Measurements from ENCODE around the gene VRK2.

VRK2 gene

DNA sequence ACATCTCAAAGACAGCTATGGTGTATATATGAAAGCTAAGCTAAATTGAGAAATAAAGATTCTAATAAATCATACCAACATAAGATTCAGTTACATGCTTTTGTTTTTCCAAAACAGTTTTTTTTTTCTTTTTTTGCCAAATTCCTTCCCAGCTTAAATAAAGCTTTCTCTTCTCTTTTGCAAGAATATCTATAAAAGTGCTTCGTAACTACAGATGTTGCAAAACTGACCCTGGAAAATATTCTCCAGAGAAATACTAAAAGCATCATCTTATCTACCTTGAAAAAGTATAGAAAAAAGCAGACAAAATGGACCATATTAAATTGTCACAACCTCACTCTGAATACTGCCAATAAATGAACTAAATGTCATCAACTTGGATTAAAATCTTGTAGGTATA lies 155.8 kb downstream of the VRK2 start:
- H3K27ac Mint-ChIP-seq = no peak overlapping the region
- H3K27me3 Mint-ChIP-seq = no peaks in the 10 kb centered on the region
- H3K4me1 Mint-ChIP-seq = no peaks in the 10 kb centered on the region
- H3K4me3 Mint-ChIP-seq = no peak overlapping the region
- H3K9me3 Mint-ChIP-seq = no peaks in the 10 kb centered on the region
- peaks cover 23% of the 10 kb centered on the region for H3K36me3 Mint-ChIP-seq
- ATAC-seq = no peak

GRCh38 chr2:58203018-58203417 lies 156.4 kb downstream of the VRK2 start:
- ATAC-seq = no peak
- no peak overlapping the region for H3K4me3 Mint-ChIP-seq

DNA sequence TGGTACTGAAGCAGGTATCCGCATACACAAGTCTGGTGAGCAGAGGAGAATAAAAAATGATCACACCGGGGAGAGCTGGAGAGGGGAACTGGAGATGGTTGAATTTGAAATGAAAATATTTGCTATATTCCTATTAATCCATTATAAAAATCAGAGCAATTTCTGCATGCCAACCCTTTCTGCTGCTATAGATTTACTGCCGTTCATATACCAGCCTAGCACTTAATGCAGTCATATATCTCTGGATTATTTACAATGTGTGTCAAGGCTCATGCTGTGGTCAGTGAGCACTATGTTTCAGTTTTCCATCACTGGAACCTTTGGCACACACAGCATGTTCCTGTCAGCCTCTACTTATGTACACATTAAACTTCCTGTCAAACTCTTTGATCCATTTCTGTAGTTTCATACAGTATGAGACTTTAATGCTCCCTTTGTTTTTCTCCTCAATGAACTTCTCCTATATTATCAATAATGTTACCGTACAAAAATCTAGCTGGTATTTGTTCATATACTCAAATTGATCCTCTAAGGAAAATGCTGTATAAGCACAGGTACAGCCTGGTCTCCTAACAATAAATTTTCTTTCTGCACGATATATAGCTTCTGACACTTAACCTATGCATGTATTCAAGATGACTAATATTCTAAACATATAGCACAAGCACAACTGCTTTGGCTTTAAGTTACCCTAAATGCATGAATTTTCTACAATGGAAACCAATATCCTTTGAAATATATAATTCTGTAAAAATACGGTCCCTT lies 157.8 kb downstream of the VRK2 start:
- Mint-ChIP-seq H3K4me3 (no peak overlapping the region), H3K9me3 (no peaks in the 10 kb centered on the region), H3K36me3 (peaks cover 26% of the 10 kb centered on the region), H3K4me1 (no peaks in the 10 kb centered on the region), H3K27me3 (no peaks in the 10 kb centered on the region), H3K27ac (no peak overlapping the region)
- no peak for ATAC-seq

More at GRCh38 chr2:58203018-58203417, 156.4 kb downstream of the VRK2 start:
- Mint-ChIP-seq H3K4me1 (no peaks in the 10 kb centered on the region), H3K27ac (no peak overlapping the region), H3K27me3 (no peaks in the 10 kb centered on the region), H3K9me3 (no peaks in the 10 kb centered on the region), H3K36me3 (peaks cover 21% of the 10 kb centered on the region)

DNA sequence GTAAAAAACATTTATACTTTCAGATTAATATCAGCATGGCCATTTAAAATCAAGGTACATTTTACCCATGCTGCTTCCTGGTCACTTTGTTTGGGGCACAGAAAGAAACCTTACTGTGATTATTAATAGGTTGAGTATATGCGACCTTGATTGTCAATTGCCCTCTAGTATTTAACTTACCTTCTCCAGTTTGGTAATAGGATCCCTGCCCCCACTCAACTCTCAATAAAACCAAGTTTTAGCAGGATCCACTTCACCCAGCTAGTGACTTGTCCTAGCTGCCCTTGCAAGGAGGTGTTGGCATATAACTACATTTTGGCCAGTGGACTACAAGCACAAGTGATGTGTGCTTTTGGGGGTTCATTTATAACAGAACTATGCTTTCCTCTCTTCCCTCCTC lies 160.2 kb downstream of the VRK2 start:
- H3K4me1 Mint-ChIP-seq = no peaks in the 10 kb centered on the region
- H3K4me3 Mint-ChIP-seq = no peak overlapping the region
- peaks cover 3% of the 10 kb centered on the region for H3K9me3 Mint-ChIP-seq
- no peak overlapping the region for H3K27ac Mint-ChIP-seq
- no peak for ATAC-seq
- no peaks in the 10 kb centered on the region for H3K27me3 Mint-ChIP-seq
- H3K36me3 Mint-ChIP-seq = peaks cover 48% of the 10 kb centered on the region

- no peak overlapping the region for H3K4me3 Mint-ChIP-seq
- no peaks in the 10 kb centered on the region for H3K27me3 Mint-ChIP-seq
- H3K9me3 Mint-ChIP-seq = peaks cover 6% of the 10 kb centered on the region
- H3K36me3 Mint-ChIP-seq = peaks cover 52% of the 10 kb centered on the region
- no peaks in the 10 kb centered on the region for H3K4me1 Mint-ChIP-seq
- ATAC-seq = no peak
- no peak overlapping the region for H3K27ac Mint-ChIP-seq
Observed at GRCh38 chr2:58207189-58207588, 160.6 kb downstream of the VRK2 start.

All from stimulated activated memory B cell treated with anti-CD40 and anti-IgM and Interleukin-4, amounts not matched to agents 10 μg/mL and 1 μg/mL and 100 μg/mL, for 72 hours (primary cell).